Stimulated activated naive CD8-positive, alpha-beta T cell treated with anti-CD3 and anti-CD28 coated beads, Interleukin-15, Interleukin-2, amounts not matched to agents 100 ng/mL and 50 ng/mL, for 24 hours (primary cell): Measurements from ENCODE around the gene HARBI1.

Experiments used
- H3K27ac Mint-ChIP-seq: one replicate; pipeline ENCODE4 v1.8.0; 2021; ENCODE audit warnings: mild to moderate bottlenecking, mixed read lengths
- H3K27me3 Mint-ChIP-seq: one replicate; pipeline ENCODE4 v1.8.0; 2021; ENCODE audit warnings: mixed read lengths
- H3K36me3 Mint-ChIP-seq: one replicate; pipeline ENCODE4 v1.8.0; 2021; ENCODE audit warnings: low read depth, mixed read lengths
- H3K4me1 Mint-ChIP-seq: one replicate; pipeline ENCODE4 v1.8.0; 2021; ENCODE audit warnings: low read depth, mixed read lengths
- H3K4me3 Mint-ChIP-seq: one replicate; pipeline ENCODE4 v1.8.0; 2021; ENCODE audit warnings: mild to moderate bottlenecking, mixed read lengths
- H3K9me3 Mint-ChIP-seq: one replicate; pipeline ENCODE4 v1.8.0; 2021; ENCODE audit warnings: mixed read lengths

Gene HARBI1

GRCh38 chr11:46616551-46617133 lies 385 bp downstream of the HARBI1 start:
- Mint-ChIP-seq H3K9me3 (no peaks in the 10 kb centered on the region), H3K4me3 (peak overlapping the region; percentile 96), H3K27me3 (no peaks in the 10 kb centered on the region), H3K27ac (peak overlapping the region; percentile 100), H3K4me1 (peaks cover 38% of the 10 kb centered on the region), H3K36me3 (peaks cover 11% of the 10 kb centered on the region)

- Mint-ChIP-seq H3K4me1 (peaks cover 32% of the 10 kb centered on the region), H3K27ac (no peak overlapping the region), H3K9me3 (no peaks in the 10 kb centered on the region), H3K4me3 (peak overlapping the region; percentile 96), H3K27me3 (no peaks in the 10 kb centered on the region), H3K36me3 (peaks cover 8% of the 10 kb centered on the region)
Measured at GRCh38 chr11:46615756-46616155, 1.3 kb downstream of the HARBI1 start.

- no peaks in the 10 kb centered on the region for H3K27me3 Mint-ChIP-seq
- no peaks in the 10 kb centered on the region for H3K9me3 Mint-ChIP-seq
- H3K27ac Mint-ChIP-seq, result no peak overlapping the region
- no peaks in the 10 kb centered on the region for H3K36me3 Mint-ChIP-seq
- peaks cover 13% of the 10 kb centered on the region for H3K4me1 Mint-ChIP-seq
- H3K4me3 Mint-ChIP-seq, result no peak overlapping the region
Measured at GRCh38 chr11:46612326-46612725, 4.7 kb downstream of the HARBI1 start.

- Mint-ChIP-seq H3K36me3 (no peaks in the 10 kb centered on the region), H3K4me3 (no peak overlapping the region), H3K4me1 (peaks cover 13% of the 10 kb centered on the region), H3K27me3 (no peaks in the 10 kb centered on the region), H3K9me3 (no peaks in the 10 kb centered on the region), H3K27ac (no peak overlapping the region)
Measured at GRCh38 chr11:46611526-46612304, 5.3 kb downstream of the HARBI1 start.

GRCh38 chr11:46609386-46609785 lies 7.6 kb downstream of the HARBI1 start:
- Mint-ChIP-seq H3K27ac (no peak overlapping the region), H3K9me3 (no peaks in the 10 kb centered on the region), H3K36me3 (no peaks in the 10 kb centered on the region), H3K27me3 (no peaks in the 10 kb centered on the region), H3K4me3 (no peak overlapping the region), H3K4me1 (no peaks in the 10 kb centered on the region)

- Mint-ChIP-seq H3K9me3 (no peaks in the 10 kb centered on the region), H3K27ac (no peak overlapping the region), H3K4me1 (no peaks in the 10 kb centered on the region), H3K27me3 (no peaks in the 10 kb centered on the region), H3K36me3 (peaks cover 5% of the 10 kb centered on the region), H3K4me3 (no peak overlapping the region)
Measured at GRCh38 chr11:46607516-46607915, 9.5 kb downstream of the HARBI1 start.

- H3K4me1 Mint-ChIP-seq, result no peaks in the 10 kb centered on the region
- H3K4me3 Mint-ChIP-seq, result no peak overlapping the region
- peaks cover 5% of the 10 kb centered on the region for H3K36me3 Mint-ChIP-seq
- H3K27ac Mint-ChIP-seq, result no peak overlapping the region
- H3K27me3 Mint-ChIP-seq, result no peaks in the 10 kb centered on the region
- no peaks in the 10 kb centered on the region for H3K9me3 Mint-ChIP-seq
Measured at GRCh38 chr11:46604796-46605195, 12.2 kb downstream of the HARBI1 start.

GRCh38 chr11:46603704-46604308 lies 13.2 kb downstream of the HARBI1 start:
- Mint-ChIP-seq H3K4me1 (no peaks in the 10 kb centered on the region), H3K36me3 (peaks cover 5% of the 10 kb centered on the region)

GRCh38 chr11:46601129-46601528 lies 15.9 kb downstream of the HARBI1 start:
- Mint-ChIP-seq H3K27ac (no peak overlapping the region), H3K27me3 (no peaks in the 10 kb centered on the region), H3K4me1 (no peaks in the 10 kb centered on the region), H3K4me3 (no peak overlapping the region), H3K9me3 (no peaks in the 10 kb centered on the region), H3K36me3 (peaks cover 5% of the 10 kb centered on the region)

More at GRCh38 chr11:46603704-46604308, 13.2 kb downstream of the HARBI1 start:
- no peak overlapping the region for H3K27ac Mint-ChIP-seq
- H3K27me3 Mint-ChIP-seq, result no peaks in the 10 kb centered on the region
- H3K4me3 Mint-ChIP-seq, result no peak overlapping the region
- H3K9me3 Mint-ChIP-seq, result no peaks in the 10 kb centered on the region

GRCh38 chr11:46600194-46600960 lies 16.6 kb downstream of the HARBI1 start:
- Mint-ChIP-seq H3K4me1 (no peaks in the 10 kb centered on the region), H3K27ac (no peak overlapping the region), H3K36me3 (peaks cover 5% of the 10 kb centered on the region), H3K27me3 (no peaks in the 10 kb centered on the region), H3K9me3 (no peaks in the 10 kb centered on the region), H3K4me3 (no peak overlapping the region)

GRCh38 chr11:46599340-46600193 lies 17.5 kb downstream of the HARBI1 start:
- peaks cover 5% of the 10 kb centered on the region for H3K36me3 Mint-ChIP-seq
- no peaks in the 10 kb centered on the region for H3K9me3 Mint-ChIP-seq

GRCh38 chr11:46597609-46598219 lies 19.3 kb downstream of the HARBI1 start:
- H3K4me3 Mint-ChIP-seq, result no peak overlapping the region

More at GRCh38 chr11:46599340-46600193, 17.5 kb downstream of the HARBI1 start:
- H3K4me3 Mint-ChIP-seq, result no peak overlapping the region
- no peak overlapping the region for H3K27ac Mint-ChIP-seq
- peaks cover under 1% of the 10 kb centered on the region for H3K4me1 Mint-ChIP-seq
- no peaks in the 10 kb centered on the region for H3K27me3 Mint-ChIP-seq

GRCh38 chr11:46597155-46597554 lies 19.9 kb downstream of the HARBI1 start:
- H3K27me3 Mint-ChIP-seq, result no peaks in the 10 kb centered on the region

More at GRCh38 chr11:46597609-46598219, 19.3 kb downstream of the HARBI1 start:
- Mint-ChIP-seq H3K27ac (no peak overlapping the region), H3K4me1 (peaks cover 14% of the 10 kb centered on the region), H3K9me3 (no peaks in the 10 kb centered on the region), H3K36me3 (no peaks in the 10 kb centered on the region), H3K27me3 (no peaks in the 10 kb centered on the region)

GRCh38 chr11:46594785-46595184 lies 22.2 kb downstream of the HARBI1 start:
- no peaks in the 10 kb centered on the region for H3K9me3 Mint-ChIP-seq
- no peaks in the 10 kb centered on the region for H3K27me3 Mint-ChIP-seq
- peak overlapping the region; percentile 99 for H3K4me3 Mint-ChIP-seq
- peaks cover 37% of the 10 kb centered on the region for H3K4me1 Mint-ChIP-seq
- H3K27ac Mint-ChIP-seq, result peak overlapping the region; percentile 97
- no peaks in the 10 kb centered on the region for H3K36me3 Mint-ChIP-seq

More at GRCh38 chr11:46597155-46597554, 19.9 kb downstream of the HARBI1 start:
- Mint-ChIP-seq H3K27ac (no peak overlapping the region), H3K4me1 (peaks cover 20% of the 10 kb centered on the region), H3K9me3 (no peaks in the 10 kb centered on the region), H3K36me3 (no peaks in the 10 kb centered on the region), H3K4me3 (no peak overlapping the region)
